HCT116 (cell line): ENCODE data around the gene SH3PXD2A. TPM values are rescaled to one million over a fixed set of nuclear protein-coding genes. Genes with fewer than 3 reads are reported as not detected.

ENCODE experiments used
- ATAC-seq: fragments of 200-7000 bp; cut with Tn5 transposase; 2 replicates; pipeline ENCODE4 v1.9.1; 2020; ENCODE audit warnings: mild to moderate bottlenecking, moderate library complexity
- BruUV-seq: library from RNA; stranded (reverse); fragments of 400-500 nt; replicated peaks from 2 replicates; lab custom pipeline; 2021; lab: Mats Ljungman, UMichigan
- CTCF ChIA-PET: fragments of 300-600 bp; sonication (Branson Sonifier 250); formaldehyde crosslinking; loops from one replicate; lab custom pipeline; 2021; ENCODE audit warnings: antibody characterized with exemption; lab: Charles Lee
- POLR2A ChIA-PET: fragments of 300-600, 350-600 bp; sonication (Branson Sonifier 250); formaldehyde crosslinking; loops from one replicate; lab custom pipeline; 2021; ENCODE audit warnings: antibody characterized with exemption; lab: Charles Lee
- RAD21 ChIA-PET, 2 experiments: fragments of 300-600 bp; sonication (Branson Sonifier 250); formaldehyde crosslinking; loops; one replicate each; lab custom pipeline; 2023; ENCODE audit warnings: low total read pairs in 2 of 2; ENCODE audit not compliant: uncharacterized antibody in 2 of 2, unreplicated experiment in 2 of 2, low non-redundant PET in 1 of 2; lab: Charles Lee
- DNase-seq: peaks from one replicate; pipeline ENCODE4 v3.0.0-alpha.2; 2010; ENCODE audit warnings: low read depth, low spot score
- H2AFZ ChIP-seq: fragments of 200-600 bp; shearing (Covaris generic), sonication (generic); 2 replicates; pipeline ENCODE4 v1.6.1; 2017; ENCODE audit warnings: low read depth, mixed run types, mixed read lengths, antibody characterized with exemption, low read length; ENCODE audit not compliant: poor library complexity, severe bottlenecking
- H3K27ac ChIP-seq: 2 replicates; pipeline ENCODE4 v1.5.1; 2012; ENCODE audit warnings: low read depth, low read length
- H3K27me3 ChIP-seq: fragments of 200-600 bp; sonication (generic); 2 replicates; pipeline ENCODE4 v1.6.1; 2016; ENCODE audit warnings: mixed run types, low read length, mixed read lengths; ENCODE audit not compliant: insufficient read depth
- H3K36me3 ChIP-seq, 2 experiments: fragments of 200-500 bp in 1 of 2; fragments of 200-600 bp in 1 of 2; sonication (Bioruptor generic) in 1 of 2; sonication (generic) in 1 of 2; 2 replicates each; pipeline versions ENCODE4 v1.5.1 to v1.6.1; 2014 to 2016; ENCODE audit warnings: low read length in 2 of 2, inconsistent platforms in 1 of 2, mixed read lengths in 1 of 2, mixed run types in 1 of 2; ENCODE audit not compliant: insufficient read depth in 2 of 2, control insufficient read depth in 1 of 2
- H3K4me1 ChIP-seq, 2 experiments: fragments of 200-600 bp in 1 of 2; sonication (generic) in 1 of 2; 2 replicates each; pipeline versions ENCODE4 v1.5.1 to v1.6.1; 2012 to 2017; ENCODE audit warnings: low read length in 2 of 2, inconsistent platforms in 1 of 2, mild to moderate bottlenecking in 1 of 2, mixed read lengths in 1 of 2, mixed run types in 1 of 2, moderate library complexity in 1 of 2; ENCODE audit not compliant: insufficient read depth in 2 of 2, control insufficient read depth in 1 of 2
- H3K4me2 ChIP-seq: fragments of 200-600 bp; sonication (generic); 2 replicates; pipeline ENCODE4 v1.6.1; 2017; ENCODE audit warnings: mixed run types, low read length, mixed read lengths
- H3K4me3 ChIP-seq, 2 experiments: fragments of 200-600 bp in 1 of 2; sonication (generic) in 1 of 2; replicated peaks in 1 of 2; 2 replicates each; pipeline ENCODE4 v1.5.1; 2011 to 2016; ENCODE audit warnings: low read length in 2 of 2, control low read depth in 1 of 2, low read depth in 1 of 2, mild to moderate bottlenecking in 1 of 2, mixed read lengths in 1 of 2, mixed run types in 1 of 2
- H3K79me2 ChIP-seq: fragments of 200-600 bp; sonication (generic); 2 replicates; pipeline ENCODE4 v1.6.1; 2017; ENCODE audit warnings: mild to moderate bottlenecking, mixed run types, low read length, moderate library complexity, mixed read lengths; ENCODE audit not compliant: insufficient read depth
- H3K9ac ChIP-seq: fragments of 200-600 bp; sonication (generic); 2 replicates; pipeline ENCODE4 v1.6.1; 2016; ENCODE audit warnings: low read length, mixed read lengths
- H3K9me2 ChIP-seq: fragments of 200-600 bp; sonication (generic), shearing (Covaris generic); 2 replicates; pipeline ENCODE4 v1.6.1; 2017; ENCODE audit warnings: mixed run types, mild to moderate bottlenecking, moderate library complexity; ENCODE audit not compliant: insufficient read depth
- H3K9me3 ChIP-seq, 2 experiments: fragments of 200-500 bp in 1 of 2; fragments of 200-600 bp in 1 of 2; sonication (Bioruptor generic) in 1 of 2; sonication (generic) in 1 of 2; 2 replicates each; pipeline ENCODE4 v1.6.1; 2014 to 2017; ENCODE audit warnings: low read length in 2 of 2, mixed read lengths in 2 of 2, inconsistent platforms in 1 of 2, low read depth in 1 of 2, mild to moderate bottlenecking in 1 of 2, mixed run types in 1 of 2, moderate library complexity in 1 of 2; ENCODE audit not compliant: control insufficient read depth in 1 of 2, insufficient read depth in 1 of 2
- H4K20me1 ChIP-seq: fragments of 200-600 bp; sonication (generic), shearing (Covaris generic); 2 replicates; pipeline ENCODE4 v1.6.1; 2017; ENCODE audit warnings: mixed run types, mild to moderate bottlenecking, moderate library complexity; ENCODE audit not compliant: insufficient read depth
- EZH2 ChIP-seq: fragments of 200-600 bp; sonication (generic); IDR thresholded peaks from 2 replicates; pipeline ENCODE4 v1.6.1; 2017; ENCODE audit warnings: antibody characterized with exemption, mixed run types
- JUND ChIP-seq: IDR thresholded peaks from 2 replicates; pipeline ENCODE4 v1.6.1; 2012
- MAX ChIP-seq: IDR thresholded peaks from 2 replicates; pipeline ENCODE4 v1.6.1; 2012
- REST ChIP-seq: IDR thresholded peaks from 2 replicates; pipeline ENCODE4 v1.6.1; 2012; ENCODE audit warnings: low read depth
- SIN3A ChIP-seq: IDR thresholded peaks from 2 replicates; pipeline ENCODE4 v1.6.1; 2012; ENCODE audit warnings: low read depth
- TCF7L2 ChIP-seq: IDR thresholded peaks from 2 replicates; pipeline ENCODE4 v1.7.0; 2011; ENCODE audit warnings: borderline replicate concordance, inconsistent platforms; ENCODE audit not compliant: insufficient read depth, insufficient read length; ENCODE audit errors: extremely low read depth
- ZFX ChIP-seq: fragments of 450-650 bp; IDR thresholded peaks from 2 replicates; pipeline ENCODE4 v1.6.1; 2017
- ZNF274 ChIP-seq: fragments of 200-500 bp; sonication (Bioruptor generic); IDR thresholded peaks from 2 replicates; pipeline ENCODE4 v1.6.1; 2014; ENCODE audit warnings: mild to moderate bottlenecking, low read depth, low read length, inconsistent platforms
- intact Hi-C: fragments of 100-400 bp; cut with micrococcal nuclease; formaldehyde crosslinking; loops from 2 replicates; pipeline ENCODE4 v1.10.0; 2022
- total RNA-seq: library from RNA; stranded (reverse); gene quantifications from one replicate; pipeline ENCODE4 v1.2.1, GENCODE V29; 2021; ENCODE audit not compliant: unreplicated experiment

Gene SH3PXD2A
- total RNA-seq, 1 experiment from 2014 or later, result 8.7 TPM

GRCh38 chr10:103793429-103793828 lies 61.9 kb downstream of the SH3PXD2A start:
- TF ChIP-seq SIN3A, result no peak
- TF ChIP-seq ZNF274, result no peak
- TF ChIP-seq REST, result no peak
- TF ChIP-seq TCF7L2, result no peak
- no peak for TF ChIP-seq EZH2
- TF ChIP-seq ZFX, result no peak
- no peak for TF ChIP-seq MAX
- no peak for TF ChIP-seq JUND
- Histone ChIP-seq H3K27me3 (no peaks in the 10 kb centered on the region), H3K9me2 (no peaks in the 10 kb centered on the region), H4K20me1 (no peaks in the 10 kb centered on the region), H3K9ac (no peak overlapping the region), H3K36me3 (no peaks in the 10 kb centered on the region), H3K4me3 (no peak overlapping the region), H2AFZ (no peak overlapping the region), H3K79me2 (no peaks in the 10 kb centered on the region), H3K9me3 (no peaks in the 10 kb centered on the region), H3K4me1 (no peaks in the 10 kb centered on the region; a peak in 1 of 4 replicates), H3K27ac (no peak overlapping the region), H3K4me2 (no peak overlapping the region)
- DNase-seq (no peak), ATAC-seq (no peak)
- BruUV-seq, result no TSS peak
- ChIA-PET CTCF (no interaction called here), POLR2A (no interaction called here), RAD21 (no interaction called here)
- intact Hi-C loops, result no loop called here
